ENCODE measurements around the gene ZBTB21. TPM values are rescaled to one million over a fixed set of nuclear protein-coding genes. Genes with fewer than 3 reads are reported as not detected.
"Not testable (repeated sequence)": the region's sequence is repeated elsewhere in the genome, so short reads cannot be mapped to it uniquely, and the experiment has no call there.

ZBTB21 gene
- polyA plus RNA-seq, 1 of the 3 experiments (the other 2 are of a cell fraction): 2.9 TPM

DNA sequence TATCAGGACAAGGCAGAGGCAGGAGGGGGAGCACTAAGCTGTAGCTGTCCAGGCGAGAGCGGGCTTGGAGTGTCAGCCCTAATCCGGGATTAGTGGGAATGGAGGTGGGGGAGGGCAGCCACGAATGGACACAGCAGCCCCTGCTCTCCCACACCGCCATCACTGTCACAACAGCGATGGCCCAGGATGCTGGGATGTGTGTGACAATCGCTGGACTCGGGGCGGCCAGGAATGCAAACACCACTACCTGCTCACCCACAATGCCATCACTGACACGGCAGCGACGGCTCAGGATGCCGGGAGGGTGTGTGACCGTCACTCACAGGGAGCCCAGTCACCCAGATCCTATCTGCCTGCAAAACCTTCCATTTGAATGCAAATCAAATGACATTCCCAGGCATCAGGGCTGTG is 59.2 kb downstream of the ZBTB21 start (continued):
- TF ChIP-seq YY1 (IDR thresholded peaks at IDR 0.05; ENCODE audit: low read depth) (no peak), SMC3 (IDR thresholded peaks at IDR 0.05; ENCODE audit: low read depth, low read length) (no peak), FOXJ3 (CRISPR knock-in tag; IDR thresholded peaks at IDR 0.05) (no peak), ELF1 (IDR thresholded peaks at IDR 0.05) (no peak), RFX5 (IDR thresholded peaks at IDR 0.05; ENCODE audit: low read length) (no peak), EP300 (IDR thresholded peaks at IDR 0.05; ENCODE audit: borderline replicate concordance in 1 of 2, low read depth in 1 of 2, low read length in 1 of 2) (no peak)

DNA sequence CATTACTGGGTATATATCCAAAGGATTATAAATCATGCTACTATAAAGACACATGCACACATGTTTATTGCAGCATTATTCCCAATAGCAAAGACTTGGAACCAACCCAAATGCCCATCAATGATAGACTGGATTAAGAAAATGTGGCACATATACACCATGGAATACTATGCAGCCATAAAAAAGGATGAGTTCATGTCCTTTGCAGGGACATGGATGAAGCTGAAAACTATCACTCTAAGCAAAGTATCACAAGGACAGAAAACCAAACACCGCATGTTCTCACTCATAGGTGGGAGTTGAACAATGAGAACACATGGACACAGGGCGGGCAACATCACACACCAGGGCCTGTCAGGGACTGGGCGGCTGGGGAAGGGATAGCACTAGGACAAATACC is 60.5 kb downstream of the ZBTB21 start:
- H4K20me1 ChIP-seq (ENCODE audit: insufficient read depth); CTCF ChIA-PET; H2AFZ ChIP-seq (ENCODE audit: low read depth); H3K9ac ChIP-seq; H3K4me3 ChIP-seq (ENCODE audit: low read depth in 2 of 2, low read length in 1 of 2); H3K27ac ChIP-seq (ENCODE audit: low read depth in 2 of 2, low read length in 1 of 2); H3K9me2 ChIP-seq; DNase-seq; H3K4me2 ChIP-seq; POLR2A ChIA-PET; H3F3A ChIP-seq (replicated peaks; ENCODE audit: insufficient read depth); H3K9me3 ChIP-seq; H3K36me3 ChIP-seq (replicated peaks in 1 of 2; ENCODE audit: control insufficient read depth in 1 of 2, insufficient read depth in 2 of 2, low read length in 1 of 2); H3K27me3 ChIP-seq (ENCODE audit: insufficient read depth): not testable (repeated sequence)
- 100% methylated on average over 3 of the region's 3 CpGs for WGBS (ENCODE audit: low lambda C conversion rate)
- Histone ChIP-seq H3K4me1 (ENCODE audit: control insufficient read depth in 1 of 2, insufficient read depth in 2 of 2, low read depth in 1 of 2, low read length in 1 of 2) (peaks cover 18 to 24% of the 10 kb centered on the region in 2 experiments; a peak in 3 of 4 replicates), H3K79me2 (ENCODE audit: insufficient read depth) (peaks cover 67% of the 10 kb centered on the region)

DNA sequence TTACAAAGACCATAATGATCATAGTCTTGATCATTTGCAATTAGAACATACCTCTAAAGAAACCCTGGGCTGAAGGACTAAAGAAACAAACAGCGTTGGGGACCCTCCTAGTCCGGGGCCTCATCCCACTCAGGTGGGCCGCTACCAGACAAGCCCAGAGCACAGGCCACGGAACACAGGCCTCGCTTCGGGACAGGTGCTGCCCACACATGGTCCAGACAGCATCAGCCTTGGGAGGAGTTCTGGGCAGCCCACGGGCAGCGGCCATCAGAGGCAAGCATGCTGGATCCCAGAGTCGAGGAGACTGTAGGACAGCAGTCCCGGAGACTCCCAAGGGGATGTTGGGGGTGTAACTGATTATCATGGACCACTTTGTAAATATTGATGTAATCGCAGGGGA is 61.3 kb downstream of the ZBTB21 start:
- TF ChIP-seq, protein P1, sequence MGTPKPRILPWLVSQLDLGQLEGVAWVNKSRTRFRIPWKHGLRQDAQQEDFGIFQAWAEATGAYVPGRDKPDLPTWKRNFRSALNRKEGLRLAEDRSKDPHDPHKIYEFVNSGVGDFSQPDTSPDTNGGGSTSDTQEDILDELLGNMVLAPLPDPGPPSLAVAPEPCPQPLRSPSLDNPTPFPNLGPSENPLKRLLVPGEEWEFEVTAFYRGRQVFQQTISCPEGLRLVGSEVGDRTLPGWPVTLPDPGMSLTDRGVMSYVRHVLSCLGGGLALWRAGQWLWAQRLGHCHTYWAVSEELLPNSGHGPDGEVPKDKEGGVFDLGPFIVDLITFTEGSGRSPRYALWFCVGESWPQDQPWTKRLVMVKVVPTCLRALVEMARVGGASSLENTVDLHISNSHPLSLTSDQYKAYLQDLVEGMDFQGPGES (IDR thresholded peaks at IDR 0.05; ENCODE audit: low read depth, low read length): no peak
- no peak for TF ChIP-seq JUND (IDR thresholded peaks at IDR 0.05)
- Histone ChIP-seq H3K9ac (no peak overlapping the region), H3K4me3 (ENCODE audit: low read depth in 2 of 2, low read length in 1 of 2) (no peak overlapping the region), H3K79me2 (ENCODE audit: insufficient read depth) (peaks cover 71% of the 10 kb centered on the region), H3K9me3 (no peaks in the 10 kb centered on the region), H3K36me3 (replicated peaks in 1 of 2; ENCODE audit: control insufficient read depth in 1 of 2, insufficient read depth in 2 of 2, low read length in 1 of 2) (no peaks in the 10 kb centered on the region), H2AFZ (ENCODE audit: low read depth) (no peak overlapping the region), H3K27me3 (ENCODE audit: insufficient read depth) (no peaks in the 10 kb centered on the region), H3K9me2 (no peaks in the 10 kb centered on the region), H3K27ac (ENCODE audit: low read depth in 2 of 2, low read length in 1 of 2) (no peak overlapping the region), H3K4me2 (no peak overlapping the region), H4K20me1 (ENCODE audit: insufficient read depth) (0 out of 2 replicates have a peak, but pooled peaks cover 8% of the 10 kb centered on the region), H3K4me1 (ENCODE audit: control insufficient read depth in 1 of 2, insufficient read depth in 2 of 2, low read depth in 1 of 2, low read length in 1 of 2) (peaks cover 18 to 19% of the 10 kb centered on the region in 2 experiments; a peak in 3 of 4 replicates), H3F3A (replicated peaks; ENCODE audit: insufficient read depth) (no peaks in the 10 kb centered on the region)
- no peak for DNase-seq
- POLR2A ChIA-PET: no interaction called here
- CTCF ChIA-PET: interaction anchor here (0.9 kb wide), 1 partner anchor 171 kb away, joined by 3 read pairs; no protein-coding TSS in a partner anchor
- 94% methylated on average over 7 of the region's 11 CpGs for WGBS (ENCODE audit: low lambda C conversion rate)
